H54 (cell line): Measurements from ENCODE around the gene ARHGEF10L.

Source experiments
- DNase-seq: peaks from one replicate; pipeline ENCODE4 v3.0.0; 2011; ENCODE audit warnings: low spot score, mixed read lengths; ENCODE audit not compliant: insufficient read length
- FAIRE-seq: peaks from 3 replicates; lab custom pipeline; 2011; peaks lifted over from hg19 to GRCh38; lab: Jason Lieb, UNC
- POLR2A ChIP-seq: IDR thresholded peaks from 2 replicates; pipeline ENCODE4 v1.6.1; 2011; ENCODE audit warnings: low read depth, mild to moderate bottlenecking, low read length

Gene ARHGEF10L

DNA sequence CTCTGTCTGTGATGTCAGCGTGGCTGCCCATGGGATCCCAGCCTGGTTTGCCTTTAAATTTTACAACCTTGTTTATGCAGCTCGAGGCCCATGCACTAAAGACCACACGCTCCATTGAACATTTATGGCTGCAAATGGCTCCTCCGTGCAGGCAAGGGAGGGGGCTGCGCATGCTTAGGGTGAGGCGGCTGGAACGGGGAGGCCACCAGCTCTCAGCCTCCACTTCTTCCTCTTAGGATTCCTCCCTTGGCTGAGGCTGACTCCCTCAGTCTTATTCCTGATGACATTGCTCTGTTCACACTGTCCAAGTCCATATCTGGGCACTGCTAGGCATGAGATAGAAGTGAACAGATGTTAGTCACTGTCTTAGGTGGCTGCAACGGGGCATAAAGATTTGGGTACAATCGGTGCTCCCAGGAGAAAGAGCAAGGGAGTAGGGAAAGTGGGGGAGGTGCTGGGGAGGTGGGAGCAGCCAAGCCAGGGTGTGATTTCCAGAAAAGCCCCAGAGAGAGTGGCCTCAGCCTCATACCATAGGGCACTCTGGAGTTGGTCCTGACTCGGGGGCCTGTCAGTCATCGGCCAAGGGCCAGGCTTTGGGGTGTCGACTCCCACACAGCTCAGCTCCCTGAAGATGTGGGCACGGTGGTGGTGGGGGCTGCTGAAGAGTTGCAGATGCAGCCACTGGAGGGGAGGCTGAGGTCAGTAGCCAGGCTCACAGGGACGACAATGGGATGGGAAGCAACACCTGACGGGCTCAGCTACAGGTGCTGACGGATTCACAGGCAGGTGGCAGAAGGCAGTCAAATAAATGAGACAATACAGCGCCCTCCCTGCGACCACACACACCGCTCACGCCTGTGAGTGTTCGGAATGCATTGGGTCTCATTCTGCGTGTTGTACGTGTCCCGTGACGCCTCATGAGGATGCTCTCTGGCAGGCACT lies 178.4 kb downstream of the ARHGEF10L start:
- DNase-seq (no peak), FAIRE-seq (no peak)

DNA sequence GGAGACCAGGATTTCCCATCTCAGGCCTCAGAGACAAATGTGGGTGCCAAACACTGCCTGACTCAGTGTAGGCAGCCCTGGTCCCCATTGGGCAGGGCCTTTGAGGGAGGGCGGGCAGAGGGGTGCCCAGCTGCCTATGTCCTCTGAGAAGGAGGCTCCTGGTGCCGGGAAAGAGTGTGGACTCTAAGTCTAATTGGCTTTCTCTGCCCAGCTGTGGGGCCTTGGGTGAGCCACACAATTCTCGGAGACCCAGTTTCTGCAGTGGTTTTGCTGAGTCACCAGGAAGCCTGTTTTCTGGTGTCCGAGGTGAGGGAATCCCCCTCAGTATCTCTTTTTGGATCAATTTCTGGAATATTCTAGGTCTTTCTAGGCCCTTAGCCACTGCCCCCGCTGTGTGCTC lies 180.4 kb downstream of the ARHGEF10L start:
- peak; percentile 44 for DNase-seq
- FAIRE-seq: peak; percentile 43
- no peak for TF ChIP-seq POLR2A

More for the DNA sequence above, 178.4 kb downstream of the ARHGEF10L start:
- TF ChIP-seq POLR2A: no peak

DNA sequence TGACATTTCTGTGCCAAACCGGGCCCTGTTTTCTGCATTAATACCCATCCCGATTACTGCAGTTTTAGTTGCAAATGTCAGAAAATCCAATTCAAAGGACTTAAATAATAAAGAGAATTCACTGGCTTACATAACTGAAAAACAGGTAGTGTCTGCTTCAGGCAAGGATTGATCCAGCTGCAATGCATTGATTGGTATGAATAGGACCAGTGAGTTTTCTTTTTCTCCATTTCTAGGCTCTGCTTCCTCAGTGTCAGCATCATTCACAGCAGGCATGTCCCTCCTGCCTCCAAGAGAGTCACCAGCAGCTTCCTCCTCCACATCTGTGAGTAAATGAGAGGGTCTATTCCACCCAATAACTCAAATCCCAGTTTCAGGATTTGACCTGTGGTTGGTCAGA lies 181.9 kb downstream of the ARHGEF10L start:
- FAIRE-seq (no peak), DNase-seq (no peak)
- no peak for TF ChIP-seq POLR2A

DNA sequence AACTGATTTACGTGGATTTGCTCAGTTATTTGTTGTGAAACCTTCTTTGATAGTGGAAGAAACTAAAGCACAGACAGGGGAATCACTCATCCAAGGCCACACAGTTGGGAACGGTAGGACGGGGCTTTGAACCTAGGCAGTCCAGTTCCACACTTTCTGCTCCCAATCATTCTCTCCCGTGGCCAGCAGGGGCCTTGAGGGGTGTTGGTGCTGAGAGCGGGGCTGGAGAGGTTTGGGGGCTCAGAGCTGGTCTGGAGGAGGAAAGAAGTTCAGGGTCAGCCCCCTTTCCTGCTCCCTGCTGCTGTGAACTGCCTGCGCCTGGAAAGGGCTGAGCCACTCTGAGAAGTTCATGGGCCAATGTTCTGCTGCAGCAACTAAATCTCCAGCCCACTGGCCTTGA lies 184.2 kb downstream of the ARHGEF10L start:
- FAIRE-seq (no peak), DNase-seq (no peak)
- no peak for TF ChIP-seq POLR2A

DNA sequence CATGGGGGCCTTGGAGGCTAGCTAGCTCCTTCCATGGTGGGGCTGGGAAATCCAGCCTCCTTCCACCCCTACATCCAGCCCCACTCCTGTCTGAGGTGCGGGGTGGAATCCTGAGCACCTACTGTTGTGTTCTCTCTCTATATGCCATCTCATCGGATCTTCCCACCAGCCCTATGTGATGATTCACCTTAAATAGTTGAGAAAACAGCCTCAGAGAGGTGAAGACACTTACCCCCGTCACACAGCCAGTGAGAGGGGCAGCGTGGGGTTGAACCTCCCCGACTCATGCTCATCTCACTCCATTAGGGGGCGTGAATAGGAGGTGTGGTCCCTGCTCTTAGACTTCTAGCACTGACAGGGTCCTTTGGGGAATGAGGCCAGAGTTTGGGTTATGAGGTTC lies 184.7 kb downstream of the ARHGEF10L start:
- DNase-seq (no peak), FAIRE-seq (no peak)
- no peak for TF ChIP-seq POLR2A

DNA sequence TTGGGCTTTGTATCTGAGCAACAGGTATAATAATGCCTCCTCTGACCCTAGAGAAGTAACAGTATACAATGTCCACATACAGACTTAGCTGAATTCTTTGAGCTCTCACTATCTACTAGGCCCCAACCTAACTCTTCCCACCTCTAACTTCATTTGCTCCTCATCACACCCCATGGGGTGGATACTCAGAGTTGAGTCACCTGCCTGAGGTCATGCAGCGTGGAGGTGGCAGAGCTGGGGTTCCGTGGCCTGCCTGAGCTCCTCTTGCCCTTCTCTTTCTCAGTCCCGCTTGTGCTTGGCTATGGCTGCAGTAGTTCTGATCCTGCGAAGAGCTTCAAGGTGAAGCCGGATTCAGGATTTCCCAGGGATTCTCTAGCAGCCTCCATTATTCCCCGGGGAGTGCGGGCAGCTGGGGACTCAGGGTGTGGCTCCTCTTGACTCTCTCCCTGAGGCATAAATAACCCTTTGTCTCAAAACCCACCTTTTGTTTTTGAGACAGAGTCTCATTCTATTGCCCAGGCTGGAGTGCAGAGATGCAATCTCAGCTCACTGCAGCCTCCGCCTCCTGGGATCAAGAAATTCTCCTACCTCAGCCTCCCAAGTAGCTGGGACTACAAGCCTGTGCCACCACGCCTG lies 185.7 kb downstream of the ARHGEF10L start:
- FAIRE-seq (peak; percentile 87), DNase-seq (peak; percentile 45)
- no peak for TF ChIP-seq POLR2A

DNA sequence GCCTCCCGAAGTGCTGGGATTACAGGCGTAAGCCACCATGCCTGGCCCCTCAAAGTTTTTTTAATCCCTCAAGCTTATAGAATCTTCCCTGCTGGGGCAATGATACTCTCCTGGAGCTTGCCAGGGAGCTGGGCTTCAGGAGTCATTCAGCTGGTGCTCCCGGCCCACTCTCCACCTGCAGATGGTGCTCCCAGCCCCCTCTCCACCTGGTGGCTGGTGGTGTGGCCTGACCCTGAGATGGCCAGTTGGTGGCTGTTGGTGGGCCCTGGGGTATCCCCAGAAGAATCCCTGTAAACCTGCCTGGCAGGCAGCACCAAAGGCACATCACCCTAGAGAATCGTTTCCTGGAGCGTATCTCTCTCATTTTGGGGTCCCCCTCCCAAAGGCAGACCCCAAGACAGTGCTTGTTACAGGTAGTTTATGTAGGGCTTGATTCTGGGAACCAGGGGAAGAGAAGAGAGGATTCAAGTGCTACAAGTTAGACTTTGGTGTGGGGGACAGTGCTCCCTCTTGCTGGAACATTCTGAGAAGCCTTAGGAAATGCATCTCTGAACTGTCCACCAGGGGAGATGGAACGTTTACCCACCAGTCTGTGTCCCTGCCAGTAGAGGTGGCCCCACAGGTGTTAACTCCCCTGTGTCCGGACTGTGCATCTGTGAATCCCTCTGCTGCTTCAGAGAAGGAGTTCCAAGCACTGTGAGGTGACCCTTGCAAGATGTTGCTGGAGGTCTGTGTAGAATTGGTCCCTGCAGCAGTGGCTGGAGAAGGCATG lies 186.5 kb downstream of the ARHGEF10L start:
- FAIRE-seq (no peak), DNase-seq (no peak)
- TF ChIP-seq POLR2A: no peak

DNA sequence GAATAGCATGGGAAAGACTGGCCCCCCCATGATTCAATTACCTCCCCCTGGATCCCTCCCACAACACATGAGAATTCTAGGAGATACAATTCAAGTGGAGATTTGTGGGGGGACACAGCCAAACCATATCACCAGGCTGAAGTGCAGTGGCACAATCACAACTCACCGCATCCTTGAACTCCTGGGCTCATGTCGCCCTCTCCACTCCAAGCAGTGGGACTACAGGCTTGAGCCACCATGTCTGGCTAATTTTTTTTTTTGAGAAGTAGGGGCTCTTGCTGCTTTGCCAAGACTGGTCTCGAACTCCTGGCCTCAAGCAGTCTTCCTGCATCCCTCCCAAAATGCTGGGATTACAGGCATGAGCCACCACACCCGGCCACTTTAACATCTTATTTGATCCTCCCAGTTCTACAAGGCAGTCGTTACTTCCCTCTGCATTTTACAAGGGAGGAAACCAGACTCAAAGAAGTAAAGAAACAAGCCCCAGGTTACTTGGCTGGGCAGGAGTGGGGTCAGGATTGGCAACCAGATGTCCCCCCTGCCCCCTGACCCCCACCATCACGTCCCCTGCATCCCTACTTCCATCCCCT lies 188.7 kb downstream of the ARHGEF10L start:
- no peak for DNase-seq
- no peak for FAIRE-seq
- no peak for TF ChIP-seq POLR2A

DNA sequence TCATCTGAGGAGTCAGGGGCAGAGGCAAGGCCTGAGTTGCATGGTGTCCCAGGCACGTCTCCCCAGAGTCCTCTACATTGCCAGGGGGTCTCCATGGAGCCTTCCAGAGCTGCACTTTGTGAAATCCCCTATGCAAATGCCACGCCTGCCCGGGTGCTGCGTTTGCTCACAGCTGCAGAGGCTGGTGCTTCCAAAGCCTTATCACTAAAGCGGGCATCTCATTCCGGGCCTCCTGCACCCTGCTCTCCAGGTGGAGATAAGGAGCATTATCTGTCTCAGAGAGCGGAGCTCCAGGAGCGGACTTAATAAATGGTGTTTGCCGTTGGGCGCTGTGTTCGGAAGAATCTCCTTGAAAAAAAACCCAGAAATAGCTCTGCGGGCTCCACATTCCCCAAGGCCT lies 189.8 kb downstream of the ARHGEF10L start:
- no peak for FAIRE-seq
- no peak for DNase-seq
- no peak for TF ChIP-seq POLR2A

DNA sequence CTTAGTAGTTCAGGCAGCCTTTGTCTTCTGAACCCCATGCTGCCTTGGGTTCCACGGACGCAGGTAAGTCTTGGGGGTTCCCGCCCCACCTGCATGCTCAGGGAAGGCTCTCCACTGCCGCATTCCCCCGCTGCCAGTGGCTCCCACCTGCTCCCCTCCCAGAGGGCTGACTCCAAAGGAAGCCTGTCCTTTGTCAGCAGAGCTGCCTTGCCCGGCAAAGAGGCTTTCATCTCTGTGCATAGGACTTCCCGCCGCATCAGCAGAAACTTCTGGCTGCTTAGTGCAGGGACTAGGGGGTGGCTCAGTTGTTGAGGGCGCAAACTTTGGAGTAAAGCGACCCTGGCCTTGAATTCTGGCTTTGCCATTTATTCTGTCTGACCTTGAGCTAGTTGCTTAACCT lies 190.4 kb downstream of the ARHGEF10L start:
- FAIRE-seq: no peak
- DNase-seq: no peak
- TF ChIP-seq POLR2A: no peak

DNA sequence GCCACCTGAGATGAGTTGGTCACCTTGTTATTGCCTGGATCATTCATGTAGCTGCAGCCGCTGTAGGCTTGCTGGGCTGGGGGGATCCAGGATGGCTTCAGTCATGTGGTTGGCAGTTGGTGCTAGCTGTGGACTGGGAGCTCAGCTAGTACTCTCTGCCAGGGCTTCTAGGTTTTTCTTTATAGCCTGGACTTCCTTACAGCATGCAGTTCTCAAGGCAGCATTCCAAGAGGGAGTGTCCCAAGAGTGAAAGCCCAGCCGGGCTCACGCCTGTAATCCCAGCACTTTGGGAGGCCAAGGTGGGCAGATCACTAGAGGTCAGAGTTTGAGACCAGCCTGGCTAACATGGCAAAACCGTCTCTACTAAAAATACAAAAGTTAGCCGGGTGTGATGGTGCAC lies 192.0 kb downstream of the ARHGEF10L start:
- FAIRE-seq (no peak), DNase-seq (no peak)
- no peak for TF ChIP-seq POLR2A

DNA sequence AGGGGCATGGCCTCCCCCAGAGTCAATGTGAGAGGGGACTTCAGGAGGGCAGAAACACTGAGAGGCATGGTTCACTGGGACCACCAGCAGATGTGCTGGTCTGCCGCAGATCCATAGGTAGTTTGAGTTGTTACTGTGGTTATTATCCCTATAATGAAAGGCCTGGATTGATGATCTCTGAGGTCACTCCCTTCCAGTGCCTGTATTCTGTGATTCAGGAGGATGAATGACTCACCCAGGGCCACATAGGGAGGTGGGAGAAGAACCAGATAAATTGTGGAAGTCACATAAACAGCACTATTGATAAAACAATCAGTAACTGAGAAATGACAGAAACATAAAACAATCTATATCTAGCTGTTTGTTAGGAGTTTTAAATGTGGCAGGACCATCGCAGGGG lies 193.0 kb downstream of the ARHGEF10L start:
- TF ChIP-seq POLR2A: no peak
- peak; percentile 80 for DNase-seq
- FAIRE-seq: peak; percentile 74

DNA sequence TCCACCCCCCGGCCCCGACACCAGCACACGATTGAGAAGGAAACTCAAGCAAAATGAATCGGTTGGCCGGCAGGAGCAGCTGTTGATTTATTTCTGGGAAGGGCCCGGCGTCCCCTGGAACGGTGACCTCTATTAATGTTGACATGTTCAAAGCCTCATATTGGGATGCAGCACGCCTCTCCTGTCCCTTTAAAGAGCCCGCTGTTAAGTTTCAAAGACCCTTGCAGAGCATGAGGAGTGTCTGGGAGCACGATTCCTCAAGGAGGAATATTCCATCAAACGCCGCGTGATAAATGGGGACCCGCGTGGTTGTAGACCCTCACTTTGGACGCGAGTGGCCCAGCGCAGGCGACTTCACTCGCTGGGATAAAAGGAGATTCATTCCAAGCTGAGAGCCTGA lies 194.2 kb downstream of the ARHGEF10L start:
- DNase-seq (no peak), FAIRE-seq (no peak)
- no peak for TF ChIP-seq POLR2A
